Smooth muscle cell (in vitro differentiated cells): ENCODE measurements around the gene CDH23. TPM values are rescaled to one million over a fixed set of nuclear protein-coding genes. Genes with fewer than 3 reads are reported as not detected.

Source experiments
- DNase-seq: peaks from one replicate; lab custom pipeline; 2025; ENCODE audit not compliant: unreplicated experiment; lab: John Stamatoyannopoulos, UW
- H2AFZ ChIP-seq: fragments of 200-600 bp; sonication (generic); 2 replicates; pipeline ENCODE4 v1.6.0; 2016; ENCODE audit warnings: antibody characterized with exemption, low read depth, mild to moderate bottlenecking
- H3F3A ChIP-seq: fragments of 200-600 bp; sonication (generic); 2 replicates; pipeline ENCODE4 v1.6.0; 2017; ENCODE audit warnings: antibody characterized with exemption, low read depth
- H3K27ac ChIP-seq: fragments of 200-600 bp; sonication (generic); 2 replicates; pipeline ENCODE4 v1.5.1; 2016; ENCODE audit warnings: low read depth, mild to moderate bottlenecking
- H3K27me3 ChIP-seq: fragments of 200-600 bp; sonication (generic); 2 replicates; pipeline ENCODE4 v1.6.1; 2016; ENCODE audit warnings: low read depth, mild to moderate bottlenecking
- H3K36me3 ChIP-seq: fragments of 200-600 bp; sonication (generic); 2 replicates; pipeline ENCODE4 v1.5.1; 2016; ENCODE audit warnings: low read depth
- H3K4me1 ChIP-seq: fragments of 200-600 bp; sonication (generic); 2 replicates; pipeline ENCODE4 v1.5.1; 2016; ENCODE audit warnings: low read depth
- H3K4me2 ChIP-seq: fragments of 200-600 bp; sonication (generic); 2 replicates; pipeline ENCODE4 v1.6.0; 2016; ENCODE audit warnings: mild to moderate bottlenecking
- H3K4me3 ChIP-seq: fragments of 200-600 bp; sonication (generic); 2 replicates; pipeline ENCODE4 v1.5.1; 2016; ENCODE audit warnings: mild to moderate bottlenecking
- H3K79me2 ChIP-seq: fragments of 200-600 bp; sonication (generic); 2 replicates; pipeline ENCODE4 v1.6.0; 2016; ENCODE audit warnings: low read depth, mild to moderate bottlenecking
- H3K9ac ChIP-seq: fragments of 200-600 bp; sonication (generic); 2 replicates; pipeline ENCODE4 v1.6.0; 2016; ENCODE audit warnings: low read depth
- H3K9me3 ChIP-seq: fragments of 200-600 bp; sonication (generic); replicated peaks from 2 replicates; pipeline ENCODE4 v1.5.1; 2016; ENCODE audit warnings: low read depth
- H4K20me1 ChIP-seq: fragments of 200-600 bp; sonication (generic); 2 replicates; pipeline ENCODE4 v1.6.0; 2016; ENCODE audit warnings: low read depth
- WGBS: methylation state at CpG from one replicate; pipeline ENCODE4 v1.1.7; 2016; ENCODE audit warnings: low lambda C conversion rate; 5-methylcytosine and 5-hydroxymethylcytosine counted together
- polyA plus RNA-seq: library from polyadenylated mRNA; unstranded; fragments of >200 nt; fragmentation: Nextera tagmentation; extraction: Ambion mirVana; gene quantifications from 2 replicates; pipeline ENCODE4 v1.2.1, GENCODE V29; 2016
- total RNA-seq: library from RNA; depleted of rRNA; stranded (reverse); fragments of >200 nt; gene quantifications from 2 replicates; pipeline ENCODE4 v1.2.3, GENCODE V29; 2014
- TF ChIP-seq, protein P1 (sequence below): fragments of 200-600 bp; sonication (generic); IDR thresholded peaks from 2 replicates; pipeline ENCODE4 v1.5.1; 2017; ENCODE audit warnings: borderline replicate concordance, mild to moderate bottlenecking, antibody characterized with exemption; ENCODE audit not compliant: insufficient read depth, poor library complexity, severe bottlenecking

Gene CDH23
- total and polyA plus RNA-seq, 2 experiments from 2014 or later, result 0.99 to 2.5 TPM

DNA sequence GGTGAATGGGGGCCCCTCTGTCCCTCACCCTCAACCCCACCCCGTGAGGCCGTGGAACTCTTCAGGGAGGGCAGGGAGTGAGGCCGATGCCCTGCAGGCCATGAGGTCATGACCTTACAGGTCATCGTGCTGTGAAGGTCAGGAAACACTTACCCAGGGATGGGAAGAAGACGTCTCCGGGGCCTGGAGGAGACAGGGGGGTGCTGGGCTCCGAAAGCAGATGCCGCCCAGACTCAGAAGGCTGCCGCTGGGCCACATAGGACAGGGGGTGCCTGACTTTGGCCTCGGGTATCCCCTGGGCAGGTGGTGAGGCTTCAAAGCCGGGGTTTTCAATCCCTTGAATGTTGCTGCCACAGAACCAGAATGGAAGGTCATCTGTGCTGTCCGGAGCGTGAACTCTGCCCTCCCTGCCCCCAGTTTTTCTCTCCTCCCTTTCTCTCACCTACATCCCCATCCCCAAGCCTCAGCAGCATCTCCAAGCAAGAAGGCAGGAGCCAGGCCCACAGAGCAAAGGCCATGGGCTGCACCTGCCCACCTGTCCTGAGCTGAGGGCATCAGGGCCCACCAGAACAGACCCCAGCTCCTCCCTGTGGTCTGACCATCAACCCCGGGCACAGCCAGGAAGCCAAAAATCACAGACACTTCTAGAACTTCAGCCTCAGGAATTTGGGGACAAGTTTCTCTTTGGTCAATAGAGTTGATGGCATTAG lies 354.9 kb downstream of the CDH23 start:
- TF ChIP-seq, protein P1, sequence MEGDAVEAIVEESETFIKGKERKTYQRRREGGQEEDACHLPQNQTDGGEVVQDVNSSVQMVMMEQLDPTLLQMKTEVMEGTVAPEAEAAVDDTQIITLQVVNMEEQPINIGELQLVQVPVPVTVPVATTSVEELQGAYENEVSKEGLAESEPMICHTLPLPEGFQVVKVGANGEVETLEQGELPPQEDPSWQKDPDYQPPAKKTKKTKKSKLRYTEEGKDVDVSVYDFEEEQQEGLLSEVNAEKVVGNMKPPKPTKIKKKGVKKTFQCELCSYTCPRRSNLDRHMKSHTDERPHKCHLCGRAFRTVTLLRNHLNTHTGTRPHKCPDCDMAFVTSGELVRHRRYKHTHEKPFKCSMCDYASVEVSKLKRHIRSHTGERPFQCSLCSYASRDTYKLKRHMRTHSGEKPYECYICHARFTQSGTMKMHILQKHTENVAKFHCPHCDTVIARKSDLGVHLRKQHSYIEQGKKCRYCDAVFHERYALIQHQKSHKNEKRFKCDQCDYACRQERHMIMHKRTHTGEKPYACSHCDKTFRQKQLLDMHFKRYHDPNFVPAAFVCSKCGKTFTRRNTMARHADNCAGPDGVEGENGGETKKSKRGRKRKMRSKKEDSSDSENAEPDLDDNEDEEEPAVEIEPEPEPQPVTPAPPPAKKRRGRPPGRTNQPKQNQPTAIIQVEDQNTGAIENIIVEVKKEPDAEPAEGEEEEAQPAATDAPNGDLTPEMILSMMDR, result no peak
- H3K79me2 ChIP-seq, result no peaks in the 10 kb centered on the region

DNA sequence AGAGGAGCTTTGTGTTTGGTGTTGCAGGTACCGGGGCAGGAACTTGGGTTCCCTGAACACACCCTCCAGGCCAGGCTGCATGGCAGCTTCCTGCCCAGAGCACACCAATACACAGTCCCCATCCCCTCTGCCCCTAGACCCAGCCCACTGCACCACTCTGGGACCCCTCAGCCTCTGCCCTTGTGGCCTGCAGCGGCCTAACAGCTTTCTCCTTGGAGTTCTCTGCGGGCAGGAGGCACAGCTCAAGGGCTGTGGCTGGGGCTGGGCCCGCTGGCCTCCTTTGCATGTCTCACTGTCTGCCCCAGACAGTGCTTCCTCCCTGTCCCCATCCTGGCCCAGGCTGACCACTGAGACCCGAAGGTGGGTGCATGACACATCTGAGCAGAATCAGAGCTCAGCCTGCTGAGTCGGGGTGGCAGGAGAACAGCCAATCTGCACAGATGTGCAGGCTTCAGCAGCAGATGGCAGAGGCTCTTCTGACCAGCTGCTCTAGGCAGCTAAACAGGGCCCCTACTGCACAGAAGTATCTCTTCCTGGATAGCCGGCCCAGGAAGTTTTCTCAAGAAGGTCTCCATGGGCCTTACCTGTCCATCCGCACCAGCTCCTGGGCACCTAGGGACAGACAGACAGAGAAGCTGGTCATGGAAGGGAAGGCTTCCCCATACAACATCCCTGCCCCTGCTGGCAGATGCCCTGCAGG lies 355.8 kb downstream of the CDH23 start:
- Histone ChIP-seq H3K9ac (no peak overlapping the region), H2AFZ (no peak overlapping the region), H3K27me3 (peaks cover 6% of the 10 kb centered on the region), H3K27ac (no peak overlapping the region), H3F3A (no peaks in the 10 kb centered on the region), H3K79me2 (no peaks in the 10 kb centered on the region), H3K4me3 (no peak overlapping the region), H3K36me3 (no peaks in the 10 kb centered on the region), H4K20me1 (no peaks in the 10 kb centered on the region), H3K9me3 (no peaks in the 10 kb centered on the region), H3K4me1 (no peaks in the 10 kb centered on the region), H3K4me2 (no peak overlapping the region)
- 90% methylated on average over 8 of the region's 8 CpGs for WGBS
- DNase-seq, result no peak
- TF ChIP-seq, protein P1, result no peak

More for the DNA sequence above, 354.9 kb downstream of the CDH23 start:
- Histone ChIP-seq H3K4me3 (no peak overlapping the region), H4K20me1 (no peaks in the 10 kb centered on the region), H3K27ac (no peak overlapping the region), H3F3A (no peaks in the 10 kb centered on the region), H3K9ac (no peak overlapping the region), H3K4me1 (no peaks in the 10 kb centered on the region), H2AFZ (no peak overlapping the region), H3K27me3 (peaks cover 6% of the 10 kb centered on the region), H3K36me3 (no peaks in the 10 kb centered on the region), H3K9me3 (no peaks in the 10 kb centered on the region), H3K4me2 (no peak overlapping the region)
- no peak for DNase-seq
- WGBS, result 92% methylated on average over 14 of the region's 14 CpGs

DNA sequence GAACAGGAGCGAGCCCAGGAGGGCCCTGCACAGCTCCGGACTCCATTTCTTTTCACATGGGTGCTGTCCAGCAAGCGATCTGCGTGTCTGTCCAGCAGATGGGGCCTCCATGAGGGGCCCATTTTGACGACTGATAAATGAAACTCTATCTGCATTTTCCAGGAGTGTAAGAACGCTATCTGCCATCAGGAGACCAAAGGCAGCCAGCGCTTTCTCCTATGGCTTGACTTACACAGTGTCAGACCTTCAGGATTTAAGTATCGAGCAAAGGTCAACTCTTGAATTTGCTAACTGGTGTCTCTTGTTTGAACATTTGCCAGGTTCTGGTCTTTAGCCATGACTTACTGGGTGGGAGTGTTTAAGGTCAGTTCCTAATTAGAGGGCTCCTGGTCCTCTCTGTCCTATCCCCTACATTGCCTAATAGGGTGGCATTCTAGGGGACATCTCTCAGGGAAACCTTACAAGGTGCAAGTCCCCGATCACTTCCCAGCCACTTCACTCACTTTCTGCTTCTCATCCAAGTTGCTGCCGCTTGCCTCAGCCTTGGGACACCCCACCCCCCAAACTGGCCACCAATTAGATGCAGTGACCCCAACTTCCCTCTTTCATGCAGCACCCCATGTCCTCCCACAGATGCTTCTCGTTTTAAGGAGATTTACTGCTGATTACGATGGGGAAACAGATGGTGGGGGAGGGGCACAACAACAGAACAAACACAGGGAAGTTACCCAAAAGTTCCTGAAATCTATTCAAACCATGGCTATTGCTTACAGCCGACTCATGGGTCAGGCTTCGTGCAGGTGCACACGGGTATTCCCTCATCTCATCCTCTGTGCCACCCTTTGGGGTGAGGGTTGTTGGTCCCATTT lies 356.6 kb downstream of the CDH23 start:
- no peaks in the 10 kb centered on the region for H4K20me1 ChIP-seq
- no peak overlapping the region for H3K4me2 ChIP-seq
- TF ChIP-seq, protein P1, result no peak
- no peaks in the 10 kb centered on the region for H3K4me1 ChIP-seq
- no peaks in the 10 kb centered on the region for H3F3A ChIP-seq
- no peak for DNase-seq
- H3K36me3 ChIP-seq, result no peaks in the 10 kb centered on the region
- H3K4me3 ChIP-seq, result no peak overlapping the region
- H3K9me3 ChIP-seq, result no peaks in the 10 kb centered on the region
- no peak overlapping the region for H3K27ac ChIP-seq
- 89% methylated on average over 15 of the region's 15 CpGs for WGBS
- H3K79me2 ChIP-seq, result no peaks in the 10 kb centered on the region
- H2AFZ ChIP-seq, result no peak overlapping the region
- peaks cover 6% of the 10 kb centered on the region for H3K27me3 ChIP-seq
- no peak overlapping the region for H3K9ac ChIP-seq
